HepG2 (cell line): ENCODE measurements around the gene SYS1. TPM values are rescaled to one million over a fixed set of nuclear protein-coding genes. Genes with fewer than 3 reads are reported as not detected.

Source experiments
- ATAC-seq: fragments of 200-7000 bp; cut with Tn5 transposase; 3 replicates; pipeline ENCODE4 v1.9.1; 2020; ENCODE audit warnings: mild to moderate bottlenecking, moderate library complexity
- BruUV-seq: library from RNA; stranded (reverse); fragments of 400-500 nt; replicated peaks from 2 replicates; lab custom pipeline; 2021; lab: Mats Ljungman, UMichigan
- CTCF ChIA-PET: fragments of 300-600 bp; formaldehyde crosslinking; extraction: SDS; loops from one replicate; lab custom pipeline; 2021; ENCODE audit warnings: low total read pairs, inconsistent platforms, low intra/inter-chr PET ratio; lab: Yijun Ruan, JAX
- POLR2A ChIA-PET: fragments of 350-600 bp; sonication (Branson Sonifier 250); formaldehyde crosslinking; loops from one replicate; lab custom pipeline; 2020; ENCODE audit warnings: antibody characterized with exemption, inconsistent platforms; lab: Yijun Ruan, JAX
- DNase-seq: peaks from one replicate; pipeline ENCODE4 v3.0.0-alpha.2; 2015; ENCODE audit warnings: low spot score
- FAIRE-seq: peaks from 3 replicates; lab custom pipeline; 2011; peaks lifted over from hg19 to GRCh38; lab: Jason Lieb, UNC
- H2AFZ ChIP-seq: one replicate; pipeline ENCODE4 v1.6.1; 2011; ENCODE audit warnings: low read length, inconsistent platforms
- H3K27ac ChIP-seq: fragments of 300-600 bp; 3 replicates; pipeline ENCODE4 v1.8.0; 2011; ENCODE audit warnings: mixed run types, mild to moderate bottlenecking, mixed read lengths, low read length, inconsistent platforms; ENCODE audit not compliant: insufficient read depth; ENCODE audit errors: extremely low read length
- H3K27me3 ChIP-seq, 2 experiments: fragments of 200-600 bp in 1 of 2; 2 replicates in 1 of 2; 3 replicates in 1 of 2; pipeline versions ENCODE4 v1.6.0 to v1.8.0; 2011; ENCODE audit warnings: low read length in 2 of 2, mild to moderate bottlenecking in 2 of 2, moderate library complexity in 2 of 2, inconsistent platforms in 1 of 2; ENCODE audit not compliant: insufficient read depth in 2 of 2, control insufficient read depth in 1 of 2
- H3K36me3 ChIP-seq, 2 experiments: fragments of 200-600 bp in 1 of 2; replicated peaks in 1 of 2; 2 replicates in 1 of 2; 3 replicates in 1 of 2; pipeline versions ENCODE4 v1.5.1 to v1.8.0; 2011; ENCODE audit warnings: low read length in 2 of 2, inconsistent platforms in 1 of 2; ENCODE audit not compliant: insufficient read depth in 2 of 2, control insufficient read depth in 1 of 2
- H3K4me1 ChIP-seq: 2 replicates; pipeline ENCODE4 v1.5.1; 2012; ENCODE audit warnings: low read length, inconsistent platforms; ENCODE audit not compliant: insufficient read depth
- H3K4me2 ChIP-seq: 2 replicates; pipeline ENCODE4 v1.6.0; 2011; ENCODE audit warnings: low read depth, low read length, inconsistent platforms
- H3K4me3 ChIP-seq, 3 experiments: fragments of 200-600 bp in 1 of 3; sonication (generic), shearing (Covaris generic) in 1 of 3; replicated peaks in 1 of 3; 2 replicates each; pipeline ENCODE4 v1.5.1; 2011 to 2016; ENCODE audit warnings: low read length in 3 of 3, inconsistent platforms in 2 of 3, low read depth in 2 of 3, mild to moderate bottlenecking in 2 of 3, control low read depth in 1 of 3, mixed read lengths in 1 of 3; ENCODE audit not compliant: insufficient read depth in 1 of 3
- H3K79me2 ChIP-seq: one replicate; pipeline ENCODE4 v1.6.1; 2011; ENCODE audit warnings: low read length, inconsistent platforms; ENCODE audit not compliant: insufficient read depth
- H3K9ac ChIP-seq: 2 replicates; pipeline ENCODE4 v1.6.0; 2011; ENCODE audit warnings: mild to moderate bottlenecking, low read depth, low read length, inconsistent platforms; ENCODE audit not compliant: insufficient read depth
- H3K9me3 ChIP-seq: 2 replicates; pipeline ENCODE4 v1.5.1; 2012; ENCODE audit warnings: mild to moderate bottlenecking, low read length
- H4K20me1 ChIP-seq: 2 replicates; pipeline ENCODE4 v1.6.0; 2011; ENCODE audit warnings: inconsistent platforms, mild to moderate bottlenecking, low read length, moderate library complexity; ENCODE audit not compliant: insufficient read depth
- ATRX ChIP-seq: sonication (generic); formaldehyde crosslinking; IDR thresholded peaks from 2 replicates; pipeline ENCODE4 v1.4.0; 2020; ENCODE audit warnings: missing genetic modification reagents, borderline replicate concordance
- CREB1 ChIP-seq, 2 experiments: fragments of 450-650 bp in 1 of 2; IDR thresholded peaks; 2 replicates each; pipeline ENCODE4 v1.6.1; 2016 to 2017; ENCODE audit warnings: control low read depth in 1 of 2, mild to moderate bottlenecking in 1 of 2, missing compliant biosample characterization in 1 of 2, missing genetic modification characterization in 1 of 2
- DZIP1 ChIP-seq: sonication (generic); formaldehyde crosslinking; IDR thresholded peaks from 2 replicates; pipeline ENCODE4 v1.5.0; 2020; ENCODE audit warnings: mild to moderate bottlenecking, missing genetic modification reagents
- GABPB1 ChIP-seq: IDR thresholded peaks from 2 replicates; pipeline ENCODE4 v1.6.1; 2016; ENCODE audit warnings: mild to moderate bottlenecking, missing genetic modification reagents, moderate library complexity, missing compliant biosample characterization
- JUND ChIP-seq: sonication (generic); formaldehyde crosslinking; IDR thresholded peaks from 2 replicates; pipeline ENCODE4 v1.8.0; 2022; ENCODE audit warnings: mild to moderate bottlenecking, missing genetic modification reagents
- RARG ChIP-seq: sonication (generic); formaldehyde crosslinking; IDR thresholded peaks from 2 replicates; pipeline ENCODE4 v1.4.0; 2020; ENCODE audit warnings: low read depth, mild to moderate bottlenecking, missing genetic modification reagents
- SETDB1 ChIP-seq: sonication (generic); formaldehyde crosslinking; IDR thresholded peaks from 2 replicates; pipeline ENCODE4 v1.5.1; 2020; ENCODE audit warnings: missing genetic modification reagents, mild to moderate bottlenecking, borderline replicate concordance
- SOX13 ChIP-seq, 3 experiments: fragments of 450-650 bp in 1 of 3; sonication (generic) in 1 of 3; formaldehyde crosslinking in 1 of 3; IDR thresholded peaks in 2 of 3; conservative IDR thresholded peaks in 1 of 3; 2 replicates each; pipeline versions ENCODE4 v1.5.0 to v1.6.1; 2016 to 2020; ENCODE audit warnings: antibody characterized with exemption in 1 of 3, mild to moderate bottlenecking in 1 of 3, missing compliant biosample characterization in 1 of 3, missing genetic modification reagents in 1 of 3, moderate library complexity in 1 of 3
- YEATS2 ChIP-seq: sonication (generic); formaldehyde crosslinking; IDR thresholded peaks from 2 replicates; pipeline ENCODE4 v1.4.0; 2020; ENCODE audit warnings: missing genetic modification reagents, borderline replicate concordance
- ZNF567 ChIP-seq: sonication (generic); formaldehyde crosslinking; IDR thresholded peaks from 2 replicates; pipeline ENCODE4 v1.8.1; 2023; ENCODE audit warnings: mild to moderate bottlenecking, missing genetic modification reagents, borderline replicate concordance
- ZNF577 ChIP-seq: sonication (generic); formaldehyde crosslinking; IDR thresholded peaks from 2 replicates; pipeline ENCODE4 v1.4.0; 2020; ENCODE audit warnings: mild to moderate bottlenecking, low read depth, missing genetic modification reagents, borderline replicate concordance
- ZNF7 ChIP-seq: IDR thresholded peaks from 2 replicates; pipeline ENCODE4 v1.6.1; 2016; ENCODE audit warnings: missing biosample characterization, missing genetic modification reagents
- ZNF773 ChIP-seq: sonication (generic); formaldehyde crosslinking; IDR thresholded peaks from 2 replicates; pipeline ENCODE4 v1.4.0; 2020; ENCODE audit warnings: missing genetic modification reagents, borderline replicate concordance
- ZNF792 ChIP-seq: IDR thresholded peaks from 2 replicates; pipeline ENCODE4 v1.6.1; 2016
- ZNF878 ChIP-seq: sonication (generic); formaldehyde crosslinking; IDR thresholded peaks from 2 replicates; pipeline ENCODE4 v1.8.1; 2023; ENCODE audit warnings: mild to moderate bottlenecking, missing genetic modification reagents, moderate library complexity
- WGBS: methylation state at CpG from one replicate; pipeline ENCODE4 v1.1.6; 2017; ENCODE audit warnings: low lambda C conversion rate; 5-methylcytosine and 5-hydroxymethylcytosine counted together
- in situ Hi-C: cut with HindIII; loops from 2 replicates; pipeline ENCODE4 v1.10.0; 2017; ENCODE audit warnings: low pct_unique_long_range_greater_than_20kb; ENCODE audit not compliant: extremely low pct_ligation_motif_present
- intact Hi-C: fragments of 100-400 bp; cut with micrococcal nuclease; formaldehyde crosslinking; loops from one replicate; pipeline ENCODE4 v1.10.0; 2022; ENCODE audit not compliant: unreplicated experiment
- polyA plus RNA-seq, 8 experiments: library from polyadenylated mRNA; depleted of rRNA in 3 of 8; stranded (reverse) in 7 of 8; unstranded in 1 of 8; fragments of >200 nt; fragmentation: Illumina TruSeq in 4 of 8; extraction: Trizol in 4 of 8; gene quantifications; 2 replicates each; pipeline versions ENCODE4 v1.2.1 to v1.2.3, GENCODE V29; 2011 to 2016; ENCODE audit warnings: low read depth in 4 of 8, missing spikeins in 1 of 8, mixed read lengths in 1 of 8; ENCODE audit not compliant: insufficient read depth in 1 of 8
- total RNA-seq, 5 experiments: library from RNA; depleted of rRNA; stranded (reverse); fragments of >200 nt; fragmentation: Illumina TruSeq; extraction: Trizol; gene quantifications; 2 replicates each; pipeline ENCODE4 v1.2.3, GENCODE V29; 2016; ENCODE audit warnings: low read depth in 1 of 5
- TF ChIP-seq, protein P1 (sequence below): sonication (generic); formaldehyde crosslinking; IDR thresholded peaks from 2 replicates; pipeline ENCODE4 v1.4.0; 2020; ENCODE audit warnings: missing genetic modification reagents
- TF ChIP-seq, protein P2 (sequence below): sonication (generic); formaldehyde crosslinking; IDR thresholded peaks from 2 replicates; pipeline ENCODE4 v1.5.1; 2020; ENCODE audit warnings: mild to moderate bottlenecking, missing genetic modification reagents, moderate library complexity

SYS1 gene
- total and polyA plus RNA-seq, 2 of the 13 experiments (the other 11 are each of a cell fraction or from before 2014, with no cell fraction given), result 38.3 to 65.6 TPM

DNA sequence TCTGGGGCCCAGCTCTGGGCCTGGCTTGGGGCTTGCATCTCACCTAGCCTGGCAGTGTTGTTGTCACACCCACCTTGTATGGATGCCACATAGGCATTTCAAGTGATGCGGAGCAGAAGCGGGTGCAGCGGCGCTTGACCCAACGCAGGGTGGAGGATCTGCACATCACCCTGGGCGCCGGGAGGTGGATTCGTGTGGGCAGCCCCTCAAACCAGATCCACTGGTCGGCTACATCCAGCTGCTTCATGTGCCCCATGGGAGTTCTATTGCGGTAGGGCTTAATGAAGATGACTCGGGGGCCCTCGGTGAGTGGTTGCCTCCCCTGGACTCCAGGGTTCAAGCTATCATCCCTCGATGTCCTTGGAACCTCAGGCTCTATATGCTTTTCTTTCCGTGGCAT lies 12.0 kb downstream of the SYS1 start:
- Histone ChIP-seq H3K27ac (no peak overlapping the region), H3K9ac (no peak overlapping the region), H2AFZ (no peak overlapping the region), H3K4me2 (no peak overlapping the region), H3K4me1 (peaks cover 19% of the 10 kb centered on the region), H4K20me1 (no peaks in the 10 kb centered on the region), H3K36me3 (no peaks in the 10 kb centered on the region; a peak in 1 of 5 replicates), H3K79me2 (no peaks in the 10 kb centered on the region), H3K27me3 (no peaks in the 10 kb centered on the region), H3K9me3 (no peaks in the 10 kb centered on the region), H3K4me3 (no peak overlapping the region)
- in situ Hi-C loops (loop anchor here (5.0 kb wide), 1 partner anchor 62 kb away; no protein-coding TSS in a partner anchor), intact Hi-C loops (loop anchor here (1.0 to 2.0 kb wide), 2 partner anchors 42 to 62 kb away; partner anchors contain the start of gene PIGT)
- ChIA-PET CTCF (interaction anchor here (1.6 kb wide), 1 partner anchor 396 kb away, joined by 6 read pairs; no protein-coding TSS in a partner anchor), POLR2A (interaction anchor here (2.8 to 5.5 kb wide), 2 partner anchors 11 to 52 kb away, joined by 10 to 51 read pairs; partner anchors contain the start of gene SYS1)
- DNase-seq, result no peak
- no TSS peak for BruUV-seq
- WGBS, result 90% methylated on average over 10 of the region's 14 CpGs
- no peak for FAIRE-seq
- no peak for ATAC-seq
- TF ChIP-seq ZNF792 (no peak), DZIP1 (CRISPR knock-in tag) (no peak), RARG (CRISPR knock-in tag) (no peak), SETDB1 (CRISPR knock-in tag) (no peak), YEATS2 (CRISPR knock-in tag) (no peak), ZNF7 (CRISPR knock-in tag) (no peak), ZNF577 (CRISPR knock-in tag) (no peak), ZNF773 (CRISPR knock-in tag) (no peak), JUND (CRISPR knock-in tag) (no peak), SOX13 (IDR thresholded peaks at IDR 0.05) (no peak), SOX13 (CRISPR knock-in tag; conservative IDR thresholded peaks at IDR 0.05 in 1 of 2, IDR thresholded peaks at IDR 0.05 in 1 of 2) (no peak), GABPB1 (CRISPR knock-in tag) (no peak), ZNF878 (CRISPR knock-in tag) (no peak), ATRX (CRISPR knock-in tag) (no peak), ZNF567 (no peak), CREB1 (IDR thresholded peaks at IDR 0.05) (no peak), CREB1 (CRISPR knock-in tag; IDR thresholded peaks at IDR 0.05) (no peak)
- TF ChIP-seq, protein P1, sequence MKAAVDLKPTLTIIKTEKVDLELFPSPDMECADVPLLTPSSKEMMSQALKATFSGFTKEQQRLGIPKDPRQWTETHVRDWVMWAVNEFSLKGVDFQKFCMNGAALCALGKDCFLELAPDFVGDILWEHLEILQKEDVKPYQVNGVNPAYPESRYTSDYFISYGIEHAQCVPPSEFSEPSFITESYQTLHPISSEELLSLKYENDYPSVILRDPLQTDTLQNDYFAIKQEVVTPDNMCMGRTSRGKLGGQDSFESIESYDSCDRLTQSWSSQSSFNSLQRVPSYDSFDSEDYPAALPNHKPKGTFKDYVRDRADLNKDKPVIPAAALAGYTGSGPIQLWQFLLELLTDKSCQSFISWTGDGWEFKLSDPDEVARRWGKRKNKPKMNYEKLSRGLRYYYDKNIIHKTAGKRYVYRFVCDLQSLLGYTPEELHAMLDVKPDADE, result no peak
- TF ChIP-seq, protein P2, sequence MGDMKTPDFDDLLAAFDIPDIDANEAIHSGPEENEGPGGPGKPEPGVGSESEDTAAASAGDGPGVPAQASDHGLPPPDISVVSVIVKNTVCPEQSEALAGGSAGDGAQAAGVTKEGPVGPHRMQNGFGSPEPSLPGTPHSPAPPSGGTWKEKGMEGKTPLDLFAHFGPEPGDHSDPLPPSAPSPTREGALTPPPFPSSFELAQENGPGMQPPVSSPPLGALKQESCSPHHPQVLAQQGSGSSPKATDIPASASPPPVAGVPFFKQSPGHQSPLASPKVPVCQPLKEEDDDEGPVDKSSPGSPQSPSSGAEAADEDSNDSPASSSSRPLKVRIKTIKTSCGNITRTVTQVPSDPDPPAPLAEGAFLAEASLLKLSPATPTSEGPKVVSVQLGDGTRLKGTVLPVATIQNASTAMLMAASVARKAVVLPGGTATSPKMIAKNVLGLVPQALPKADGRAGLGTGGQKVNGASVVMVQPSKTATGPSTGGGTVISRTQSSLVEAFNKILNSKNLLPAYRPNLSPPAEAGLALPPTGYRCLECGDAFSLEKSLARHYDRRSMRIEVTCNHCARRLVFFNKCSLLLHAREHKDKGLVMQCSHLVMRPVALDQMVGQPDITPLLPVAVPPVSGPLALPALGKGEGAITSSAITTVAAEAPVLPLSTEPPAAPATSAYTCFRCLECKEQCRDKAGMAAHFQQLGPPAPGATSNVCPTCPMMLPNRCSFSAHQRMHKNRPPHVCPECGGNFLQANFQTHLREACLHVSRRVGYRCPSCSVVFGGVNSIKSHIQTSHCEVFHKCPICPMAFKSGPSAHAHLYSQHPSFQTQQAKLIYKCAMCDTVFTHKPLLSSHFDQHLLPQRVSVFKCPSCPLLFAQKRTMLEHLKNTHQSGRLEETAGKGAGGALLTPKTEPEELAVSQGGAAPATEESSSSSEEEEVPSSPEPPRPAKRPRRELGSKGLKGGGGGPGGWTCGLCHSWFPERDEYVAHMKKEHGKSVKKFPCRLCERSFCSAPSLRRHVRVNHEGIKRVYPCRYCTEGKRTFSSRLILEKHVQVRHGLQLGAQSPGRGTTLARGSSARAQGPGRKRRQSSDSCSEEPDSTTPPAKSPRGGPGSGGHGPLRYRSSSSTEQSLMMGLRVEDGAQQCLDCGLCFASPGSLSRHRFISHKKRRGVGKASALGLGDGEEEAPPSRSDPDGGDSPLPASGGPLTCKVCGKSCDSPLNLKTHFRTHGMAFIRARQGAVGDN (CRISPR knock-in tag), result no peak
